HG03565 (cell line): ENCODE data around the gene CACHD1.

ENCODE experiments used
- ATAC-seq: cut with Tn5 transposase; IDR thresholded peaks from one replicate; pipeline ENCODE4 v1.9.1; 2021; ENCODE audit warnings: mild to moderate bottlenecking, moderate library complexity; ENCODE audit not compliant: unreplicated experiment

Gene CACHD1

GRCh38 chr1:64472805-64473204 lies 2.9 kb downstream of the CACHD1 start:
- ATAC-seq, result no peak

GRCh38 chr1:64473367-64473766 lies 3.4 kb downstream of the CACHD1 start:
- no peak for ATAC-seq

DNA sequence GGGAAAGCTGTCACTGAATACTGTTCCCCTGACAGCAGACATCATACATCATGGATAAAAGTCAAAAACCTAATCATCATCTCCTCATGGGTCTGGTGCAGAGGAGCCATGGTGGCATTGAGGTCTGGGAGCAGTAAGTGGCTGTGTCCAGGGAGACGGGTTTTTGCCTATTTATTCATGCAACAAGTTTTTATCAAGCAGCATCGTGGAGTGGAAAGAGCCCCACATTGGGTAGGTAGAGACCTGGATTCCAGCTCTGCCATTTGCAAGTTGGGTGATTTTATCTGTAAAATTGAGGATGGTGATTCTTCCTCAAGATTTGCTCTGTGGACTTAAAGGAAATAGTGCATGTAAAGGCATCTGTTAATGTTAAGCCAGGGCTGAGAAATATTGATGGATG lies 4.2 kb downstream of the CACHD1 start:
- no peak for ATAC-seq

DNA sequence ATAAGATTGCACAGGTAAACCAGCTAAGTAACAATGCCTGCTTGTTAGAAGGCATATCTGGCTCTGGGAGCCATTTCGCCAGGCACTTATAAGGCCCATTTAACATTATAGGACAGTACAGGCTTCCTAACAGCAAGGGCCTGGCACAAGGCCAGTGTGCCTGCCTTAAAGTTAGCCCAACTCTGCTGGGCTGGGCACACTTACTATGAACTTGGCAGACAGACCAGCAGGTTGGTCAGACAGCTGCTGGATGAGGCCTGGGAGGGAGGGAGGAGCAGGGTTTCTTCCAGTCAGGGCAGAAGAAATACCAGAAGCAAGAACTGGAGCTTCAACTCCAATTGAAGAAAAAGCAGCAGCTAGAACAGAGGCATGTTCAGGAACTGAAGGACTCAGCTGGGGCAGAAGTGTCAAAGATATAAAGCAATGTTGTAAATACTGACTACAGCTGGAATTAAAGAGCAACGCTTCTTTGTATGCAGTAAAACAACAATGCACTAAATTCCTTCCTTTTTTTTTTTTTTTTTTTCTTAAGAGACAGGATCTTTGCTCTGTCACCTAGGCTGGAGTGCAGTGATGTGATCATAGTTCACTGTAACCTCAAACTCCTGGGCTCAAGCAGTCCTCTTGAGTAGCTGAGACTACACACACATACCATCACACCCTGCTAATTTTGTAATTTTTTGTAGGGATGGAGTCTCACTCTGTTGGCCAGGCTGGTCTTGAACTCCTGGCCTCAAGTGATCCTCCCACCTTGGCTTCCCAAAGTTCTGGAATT lies 4.9 kb downstream of the CACHD1 start:
- no peak for ATAC-seq

DNA sequence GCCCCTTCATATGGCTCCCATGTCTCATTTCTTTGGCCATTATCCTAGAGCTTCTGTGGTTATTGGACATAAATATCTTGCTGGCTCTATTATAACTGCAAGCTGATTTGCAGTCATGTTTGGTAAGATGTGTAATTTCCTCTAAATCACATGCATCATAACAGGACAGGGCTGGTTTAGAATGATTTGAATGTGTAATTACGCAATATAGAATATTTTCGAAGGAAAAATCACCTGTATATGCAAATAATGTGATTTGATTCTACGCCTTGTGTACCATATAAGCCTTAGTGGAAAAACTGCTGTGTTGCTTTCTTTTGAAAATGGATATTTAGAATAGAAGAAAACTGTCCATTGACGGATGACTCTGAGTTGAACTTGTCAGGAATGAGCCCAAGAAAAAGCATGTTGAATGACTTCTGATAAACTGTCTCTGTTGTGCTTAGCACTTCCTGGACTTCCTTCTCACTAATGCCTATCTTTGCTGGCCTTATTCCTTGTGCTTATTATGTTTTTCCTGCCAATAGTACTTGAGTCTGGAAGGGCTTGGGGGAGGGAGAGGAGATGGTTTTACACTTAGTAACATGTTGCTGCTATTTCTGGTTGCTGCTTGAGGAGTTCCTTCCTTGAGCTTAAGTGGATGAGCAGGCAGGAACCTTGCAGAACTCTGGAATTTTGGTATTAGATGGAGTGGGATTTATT lies 6.5 kb downstream of the CACHD1 start:
- no peak for ATAC-seq

DNA sequence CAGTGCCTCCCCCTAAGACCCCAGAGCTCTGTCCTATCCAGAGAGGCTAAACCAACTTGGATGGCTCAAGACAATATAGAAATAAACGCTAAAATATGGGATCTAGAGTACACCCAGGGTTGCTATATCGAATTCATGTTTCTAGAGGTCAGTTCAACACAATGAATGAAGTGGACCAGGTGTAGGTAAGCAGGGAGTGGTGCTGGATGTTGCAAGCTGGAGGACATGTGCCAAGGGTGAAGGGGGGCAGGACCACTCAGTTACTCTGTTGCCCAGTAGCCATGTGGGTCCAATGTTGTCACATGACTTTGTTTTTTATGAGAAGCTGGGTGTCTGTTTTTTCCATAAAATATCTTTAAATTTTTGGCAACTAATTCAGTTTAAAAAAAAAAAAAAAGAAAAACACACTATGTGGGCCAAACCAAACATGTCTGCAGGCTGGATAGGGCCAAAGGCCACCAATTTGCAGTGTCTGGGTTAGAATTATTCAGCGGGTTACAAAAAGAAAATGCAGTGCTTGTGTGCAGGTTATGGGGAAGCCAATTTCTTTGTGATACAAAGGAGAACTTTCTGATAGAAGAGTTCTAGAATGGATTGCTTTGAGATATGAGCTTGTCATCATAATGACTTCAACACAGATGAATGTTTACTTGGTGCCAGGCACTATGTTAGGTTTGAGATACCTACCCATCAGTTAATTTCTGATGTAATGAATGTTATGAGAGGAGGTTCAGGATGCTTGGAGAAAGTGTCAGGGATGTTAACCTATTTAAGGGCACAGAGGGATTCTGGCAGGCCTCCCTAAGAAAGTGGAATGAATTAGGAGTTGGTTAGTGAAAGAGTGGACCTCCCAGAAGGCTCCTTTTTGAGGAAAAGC lies 8.9 kb downstream of the CACHD1 start:
- ATAC-seq, result no peak

DNA sequence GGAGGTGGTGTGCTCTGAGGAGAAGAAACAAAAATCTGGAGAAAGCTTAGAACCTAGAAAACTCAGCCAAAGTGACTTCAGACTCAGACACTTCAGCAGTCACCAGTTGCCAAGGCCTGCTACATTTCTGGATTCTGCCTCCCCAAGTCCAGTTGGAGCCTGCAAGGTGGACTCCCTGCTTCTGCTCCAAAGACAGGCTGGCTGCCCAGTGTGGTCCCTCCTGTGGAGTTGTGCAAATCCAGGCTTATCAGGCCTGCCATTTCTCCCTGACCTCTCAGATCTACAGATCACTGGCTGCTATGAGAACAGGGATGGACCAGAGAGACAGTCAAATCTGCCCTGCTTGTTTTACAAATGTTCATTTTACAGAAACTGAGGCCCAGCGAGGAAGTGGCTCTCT lies 9.9 kb downstream of the CACHD1 start:
- no peak for ATAC-seq

DNA sequence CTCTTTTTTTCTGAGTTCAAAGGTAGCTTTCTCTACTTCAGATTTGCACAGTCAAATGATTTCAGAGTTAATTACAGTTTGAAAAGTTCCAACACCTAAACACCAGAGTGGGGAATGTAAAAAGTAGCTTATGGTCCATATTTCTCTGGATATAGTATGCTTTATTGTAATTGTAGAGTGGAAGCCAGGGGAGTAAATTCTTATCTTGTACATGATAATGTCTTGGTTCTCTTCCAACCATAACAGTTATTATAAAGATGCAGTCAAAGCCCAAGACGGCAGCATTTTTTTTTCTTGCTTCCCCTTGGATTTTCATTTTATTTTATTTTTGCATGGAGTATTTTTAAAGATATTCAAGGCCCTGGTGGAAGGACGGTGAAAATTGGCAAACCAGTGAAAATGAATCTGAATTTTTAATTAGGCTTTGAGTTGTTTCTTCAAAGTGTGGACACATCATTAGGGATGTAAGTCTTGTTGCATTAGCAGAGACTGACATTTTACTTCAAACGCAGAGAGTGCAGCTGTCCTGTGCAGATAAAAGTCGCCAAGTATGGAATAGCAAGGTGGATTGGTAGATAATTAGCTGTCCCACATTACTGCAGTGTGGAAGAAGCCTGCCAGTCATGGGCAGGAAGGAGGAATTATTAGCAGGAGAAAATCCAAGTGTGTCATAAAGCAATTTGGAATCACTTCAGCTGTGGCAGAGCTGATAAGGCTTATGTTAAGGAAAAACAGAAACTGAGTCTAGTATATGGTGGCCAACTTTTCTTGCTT lies 11.3 kb downstream of the CACHD1 start:
- no peak for ATAC-seq

DNA sequence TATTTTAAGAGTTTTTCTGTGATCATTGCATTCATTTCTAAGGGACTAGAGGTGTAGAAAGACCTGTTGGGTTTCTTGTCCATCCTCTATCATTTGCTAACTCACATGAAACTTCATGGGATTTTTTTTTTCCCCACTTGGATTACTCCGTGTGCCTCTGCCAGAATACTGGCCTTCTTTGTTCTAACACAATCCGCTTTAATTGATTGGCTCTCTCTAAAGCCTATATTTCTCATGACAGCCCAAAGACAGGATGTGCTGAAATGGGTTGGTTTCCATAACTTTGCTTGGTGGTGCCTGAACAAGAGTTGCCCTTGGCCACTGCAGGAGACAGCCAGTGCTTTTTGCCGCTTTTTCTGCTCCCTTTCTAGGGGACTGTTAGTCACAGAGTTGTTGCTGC lies 12.2 kb downstream of the CACHD1 start:
- no peak for ATAC-seq

GRCh38 chr1:64482720-64483119 lies 12.8 kb downstream of the CACHD1 start:
- ATAC-seq, result no peak

GRCh38 chr1:64483731-64484414 lies 13.9 kb downstream of the CACHD1 start:
- ATAC-seq, result no peak

- no peak for ATAC-seq
These were observed 14.7 kb downstream of the CACHD1 start for GRCh38 chr1:64484651-64485050.

GRCh38 chr1:64486193-64486592 lies 16.3 kb downstream of the CACHD1 start:
- ATAC-seq, result no peak

DNA sequence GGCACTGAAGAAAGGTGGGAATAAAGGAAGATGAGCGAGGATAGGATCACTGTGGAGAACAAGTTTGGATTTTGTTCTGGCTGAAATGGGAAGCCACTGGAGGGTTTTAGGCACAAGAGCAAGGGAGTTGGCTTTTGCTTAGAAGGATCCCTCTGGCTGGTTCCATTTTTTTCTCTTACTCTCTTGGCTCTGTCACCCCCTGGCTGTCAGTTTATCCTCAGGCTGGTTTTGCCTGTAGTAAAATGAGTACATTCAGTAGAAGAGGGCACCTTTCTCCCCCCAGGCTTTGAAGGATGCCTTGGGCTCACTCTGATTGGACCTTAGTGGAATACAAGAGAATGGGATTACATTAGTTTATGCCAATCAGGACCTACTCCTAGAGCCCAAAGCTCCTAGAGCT lies 17.1 kb downstream of the CACHD1 start:
- no peak for ATAC-seq

DNA sequence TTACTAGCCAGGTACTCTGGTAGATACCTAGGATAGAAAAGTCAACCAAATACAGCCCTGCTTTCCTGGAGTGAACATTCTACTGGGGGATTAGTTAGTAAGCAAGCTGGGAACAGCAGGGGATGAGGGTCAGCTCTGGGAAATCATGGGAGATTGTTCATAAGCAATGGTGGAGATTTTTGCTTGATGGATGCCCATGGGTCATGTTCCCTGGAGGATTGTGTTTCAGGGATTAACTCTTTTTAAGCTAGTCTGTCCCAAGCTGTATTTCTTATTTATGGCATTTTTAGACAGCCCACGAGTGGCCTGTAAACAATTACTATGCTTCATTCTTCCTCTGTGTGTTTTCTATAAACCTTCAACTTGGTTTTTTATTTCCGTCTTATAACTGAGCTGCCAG lies 18.9 kb downstream of the CACHD1 start:
- ATAC-seq, result no peak

DNA sequence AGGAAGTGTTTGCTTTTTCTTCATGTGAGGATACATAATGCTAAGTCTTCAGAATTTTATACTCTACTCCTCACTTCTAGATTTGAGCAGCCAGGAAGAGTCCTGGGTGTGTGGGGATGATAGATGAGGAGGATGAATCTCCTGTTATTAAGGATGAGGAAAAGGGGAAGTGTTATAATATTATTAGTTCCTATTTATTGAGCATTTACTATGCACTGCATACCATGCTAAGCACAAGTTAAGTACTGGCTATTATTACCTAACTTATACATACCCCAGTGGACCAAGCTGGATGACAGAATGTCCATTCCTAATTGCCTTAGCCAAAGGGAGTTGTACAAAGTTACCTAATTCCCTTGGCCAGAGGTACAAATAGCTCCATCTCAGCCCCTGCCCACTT lies 19.8 kb downstream of the CACHD1 start:
- no peak for ATAC-seq

- no peak for ATAC-seq
These were observed 20.4 kb downstream of the CACHD1 start for GRCh38 chr1:64490213-64490818.

GRCh38 chr1:64492424-64492823 lies 22.5 kb downstream of the CACHD1 start:
- ATAC-seq, result no peak

DNA sequence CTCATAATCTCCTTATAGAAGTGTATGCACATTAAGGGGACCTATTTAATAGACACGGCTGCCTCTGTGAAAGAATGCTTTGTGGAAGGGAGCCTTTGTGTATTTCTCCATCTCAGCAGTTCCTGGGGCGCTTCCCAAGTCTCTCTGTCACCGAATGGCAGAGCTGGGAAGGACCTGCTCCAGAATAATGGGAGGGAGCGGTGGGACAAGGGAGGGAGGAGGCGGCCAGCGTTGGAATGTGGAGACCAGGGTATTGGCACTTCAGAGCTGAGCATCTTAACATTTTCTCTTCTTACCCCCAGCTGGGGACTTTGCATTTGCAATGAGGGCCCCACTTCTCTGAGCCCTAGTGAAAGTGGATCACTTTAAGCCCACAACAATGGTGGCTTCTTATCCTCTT lies 23.9 kb downstream of the CACHD1 start:
- no peak for ATAC-seq

- ATAC-seq, result no peak
These were observed 24.7 kb downstream of the CACHD1 start for GRCh38 chr1:64494659-64495058.
